ENCODE measurements around the gene NOX5.

Gene NOX5

GRCh38 chr15:69069996-69070395, 55.5 kb downstream of the NOX5 start:
- no peak for DNase-seq (ENCODE audit: low read depth)
- no peak overlapping the region for H3K4me3 ChIP-seq (replicated peaks; ENCODE audit: low read depth, low read length)
- TF ChIP-seq CTCF (IDR thresholded peaks at IDR 0.05; ENCODE audit: low read length, missing control alignments) = no peak

GRCh38 chr15:69070396-69070795, 55.9 kb downstream of the NOX5 start:
- H3K4me3 ChIP-seq (replicated peaks; ENCODE audit: low read depth, low read length) = no peak overlapping the region
- TF ChIP-seq CTCF (IDR thresholded peaks at IDR 0.05; ENCODE audit: low read length, missing control alignments) = no peak
- no peak for DNase-seq (ENCODE audit: low read depth)

GRCh38 chr15:69071260-69071659, 56.8 kb downstream of the NOX5 start:
- no peak for DNase-seq (ENCODE audit: low read depth)
- no peak overlapping the region for H3K4me3 ChIP-seq (replicated peaks; ENCODE audit: low read depth, low read length)
- no peak for TF ChIP-seq CTCF (IDR thresholded peaks at IDR 0.05; ENCODE audit: low read length, missing control alignments)

GRCh38 chr15:69072906-69073305, 58.4 kb downstream of the NOX5 start:
- no peak for TF ChIP-seq CTCF (IDR thresholded peaks at IDR 0.05; ENCODE audit: low read length, missing control alignments)
- H3K4me3 ChIP-seq (replicated peaks; ENCODE audit: low read depth, low read length) = no peak overlapping the region
- DNase-seq (ENCODE audit: low read depth) = no peak

- DNase-seq (ENCODE audit: low read depth) = peak; percentile 67
- H3K4me3 ChIP-seq (replicated peaks; ENCODE audit: low read depth, low read length) = peak overlapping the region; percentile 70
- TF ChIP-seq CTCF (IDR thresholded peaks at IDR 0.05; ENCODE audit: low read length, missing control alignments) = peak; percentile 3
Observed at GRCh38 chr15:69074001-69074842, 59.7 kb downstream of the NOX5 start.

- no peak for TF ChIP-seq CTCF (IDR thresholded peaks at IDR 0.05; ENCODE audit: low read length, missing control alignments)
- peak overlapping the region; percentile 70 for H3K4me3 ChIP-seq (replicated peaks; ENCODE audit: low read depth, low read length)
- DNase-seq (ENCODE audit: low read depth) = no peak
Observed at GRCh38 chr15:69074843-69075224, 60.3 kb downstream of the NOX5 start.

- no peak for TF ChIP-seq CTCF (IDR thresholded peaks at IDR 0.05; ENCODE audit: low read length, missing control alignments)
- no peak overlapping the region for H3K4me3 ChIP-seq (replicated peaks; ENCODE audit: low read depth, low read length)
- DNase-seq (ENCODE audit: low read depth) = peak; percentile 61
Observed at GRCh38 chr15:69075440-69075839, 60.9 kb downstream of the NOX5 start.
